Measurements from ENCODE around the gene SPRR2E.
"Not testable (repeated sequence)": the region's sequence is repeated elsewhere in the genome, so short reads cannot be mapped to it uniquely, and the experiment has no call there.

SPRR2E gene

DNA sequence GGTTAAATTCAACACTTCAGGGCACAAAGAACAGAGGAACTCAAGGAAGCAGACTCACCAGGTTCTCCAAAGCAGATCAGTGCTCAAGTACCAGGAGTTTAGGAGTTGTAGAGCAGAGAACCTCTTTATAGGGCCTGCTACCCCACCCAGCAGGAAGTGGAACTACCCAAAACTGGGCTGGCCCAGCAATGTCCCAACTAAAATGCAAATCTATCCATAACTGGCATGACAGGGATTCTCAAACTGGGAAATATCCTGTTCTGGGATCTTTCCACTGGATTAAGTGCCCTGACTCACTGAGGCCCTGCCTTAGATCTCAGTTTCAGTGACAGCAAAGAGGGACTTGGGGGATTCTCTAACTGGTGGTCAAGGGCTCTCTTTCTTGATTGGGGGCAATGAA is at the start of gene SPRR2E:
TSS of gene SPRR2E (minus strand) at position 101 of the 400 bp plus-strand sequence. CDS start 775 bp downstream, outside the sequence.
- TF ChIP-seq, protein P1, sequence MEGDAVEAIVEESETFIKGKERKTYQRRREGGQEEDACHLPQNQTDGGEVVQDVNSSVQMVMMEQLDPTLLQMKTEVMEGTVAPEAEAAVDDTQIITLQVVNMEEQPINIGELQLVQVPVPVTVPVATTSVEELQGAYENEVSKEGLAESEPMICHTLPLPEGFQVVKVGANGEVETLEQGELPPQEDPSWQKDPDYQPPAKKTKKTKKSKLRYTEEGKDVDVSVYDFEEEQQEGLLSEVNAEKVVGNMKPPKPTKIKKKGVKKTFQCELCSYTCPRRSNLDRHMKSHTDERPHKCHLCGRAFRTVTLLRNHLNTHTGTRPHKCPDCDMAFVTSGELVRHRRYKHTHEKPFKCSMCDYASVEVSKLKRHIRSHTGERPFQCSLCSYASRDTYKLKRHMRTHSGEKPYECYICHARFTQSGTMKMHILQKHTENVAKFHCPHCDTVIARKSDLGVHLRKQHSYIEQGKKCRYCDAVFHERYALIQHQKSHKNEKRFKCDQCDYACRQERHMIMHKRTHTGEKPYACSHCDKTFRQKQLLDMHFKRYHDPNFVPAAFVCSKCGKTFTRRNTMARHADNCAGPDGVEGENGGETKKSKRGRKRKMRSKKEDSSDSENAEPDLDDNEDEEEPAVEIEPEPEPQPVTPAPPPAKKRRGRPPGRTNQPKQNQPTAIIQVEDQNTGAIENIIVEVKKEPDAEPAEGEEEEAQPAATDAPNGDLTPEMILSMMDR (IDR thresholded peaks at IDR 0.05; ENCODE audit: low read depth, low read length, missing control alignments) = no peak
- no peak for DNase-seq (ENCODE audit: low read depth)
- in situ Hi-C loops (cut with HindIII; ENCODE audit: low sequenced_read_pairs) = no loop called here
- no peak within 1 kb of the TSS for H3K4me3 ChIP-seq (ENCODE audit: low read depth, low read length)

DNA sequence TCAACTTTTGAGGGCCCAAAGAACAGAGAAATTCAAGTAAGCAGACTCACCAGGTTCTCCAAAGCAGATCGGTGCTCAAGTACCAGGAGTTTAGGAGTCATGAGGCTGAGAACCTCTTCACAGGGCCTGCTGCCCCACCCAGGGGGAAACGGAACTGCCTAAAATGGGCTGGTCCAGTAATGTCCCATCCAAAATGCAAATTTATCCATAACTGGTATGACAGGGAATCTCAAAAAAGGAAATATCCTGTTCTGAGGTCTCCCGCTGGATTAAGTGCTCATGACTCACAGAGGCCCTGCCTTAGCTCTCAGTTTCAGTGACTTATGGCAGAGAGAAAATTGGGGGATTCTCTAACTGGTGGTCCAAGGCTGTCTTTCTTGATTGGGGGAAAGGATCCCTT is 47.1 kb upstream of the SPRR2E start:
- no peak for DNase-seq (ENCODE audit: low read depth)
- TF ChIP-seq, protein P1 (IDR thresholded peaks at IDR 0.05; ENCODE audit: low read depth, low read length, missing control alignments) = no peak
- in situ Hi-C loops (cut with HindIII; ENCODE audit: low sequenced_read_pairs) = no loop called here
- no peak overlapping the region for H3K4me3 ChIP-seq (ENCODE audit: low read depth, low read length)

DNA sequence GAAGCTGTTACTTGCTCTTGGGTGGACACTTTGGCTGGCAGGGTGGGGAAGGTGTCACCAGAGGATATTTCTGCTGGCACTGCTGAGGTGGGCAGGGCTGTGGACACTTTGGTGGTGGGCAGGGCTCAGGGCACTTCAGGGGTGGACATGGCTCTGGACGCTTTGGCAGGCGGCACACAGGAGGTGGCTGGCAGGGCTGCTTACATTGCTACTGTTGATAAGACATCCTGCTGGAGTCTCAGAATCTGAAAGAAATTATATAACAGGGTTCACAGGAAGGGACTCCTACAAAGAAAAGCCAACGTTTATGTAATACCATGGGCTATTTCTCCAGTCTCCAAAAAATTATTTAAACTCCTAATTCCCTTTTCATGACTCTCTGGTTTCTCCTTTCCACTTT is 46.2 kb upstream of the SPRR2E start:
- H3K4me3 ChIP-seq (ENCODE audit: low read depth, low read length) = no peak overlapping the region
- TF ChIP-seq, protein P1 (IDR thresholded peaks at IDR 0.05; ENCODE audit: low read depth, low read length, missing control alignments) = no peak
- in situ Hi-C loops (cut with HindIII; ENCODE audit: low sequenced_read_pairs) = no loop called here
- no peak for DNase-seq (ENCODE audit: low read depth)

DNA sequence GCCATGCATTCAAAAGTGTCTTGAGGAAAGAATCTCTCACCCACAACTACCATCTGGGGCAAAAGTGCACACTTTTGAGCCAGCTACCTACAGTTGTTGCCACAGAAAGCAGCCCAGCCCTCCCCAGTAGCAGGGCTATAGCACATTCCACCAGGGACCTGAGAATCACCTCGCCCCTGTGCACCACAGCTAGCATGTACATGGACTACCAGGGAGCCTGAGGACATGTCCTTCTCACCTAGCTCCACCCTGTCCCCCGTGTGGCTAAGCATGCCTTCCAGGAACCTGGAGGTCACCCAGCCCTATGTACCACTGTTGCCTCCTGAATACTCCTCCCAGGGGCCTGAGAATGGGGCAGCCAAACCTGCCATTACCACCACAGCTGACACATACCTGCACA is 39.4 kb upstream of the SPRR2E start:
- TF ChIP-seq, protein P1 (IDR thresholded peaks at IDR 0.05; ENCODE audit: low read depth, low read length, missing control alignments) = no peak
- no peak overlapping the region for H3K4me3 ChIP-seq (ENCODE audit: low read depth, low read length)
- no peak for DNase-seq (ENCODE audit: low read depth)
- in situ Hi-C loops (cut with HindIII; ENCODE audit: low sequenced_read_pairs) = no loop called here

DNA sequence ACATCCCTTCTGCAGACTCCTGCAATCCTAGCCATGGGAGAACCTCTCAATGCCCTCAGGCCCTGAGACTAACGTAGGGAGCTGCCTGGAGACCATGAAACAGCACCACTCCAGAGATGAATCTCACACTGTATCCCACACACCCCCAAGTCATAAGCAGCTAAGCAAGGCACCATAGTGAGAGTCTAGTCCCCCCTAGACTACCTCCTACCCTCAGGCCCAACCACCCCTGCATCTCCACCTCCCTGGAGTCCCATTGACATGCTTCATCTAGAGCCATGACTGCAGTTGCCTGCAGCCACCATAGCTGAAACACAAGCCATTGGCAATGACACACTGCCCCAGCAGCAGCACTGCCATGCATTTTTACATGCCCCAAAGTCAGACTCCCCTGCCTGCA is 38.9 kb upstream of the SPRR2E start:
- in situ Hi-C loops (cut with HindIII; ENCODE audit: low sequenced_read_pairs) = no loop called here
- no peak for DNase-seq (ENCODE audit: low read depth)
- H3K4me3 ChIP-seq (ENCODE audit: low read depth, low read length) = no peak overlapping the region
- TF ChIP-seq, protein P1 (IDR thresholded peaks at IDR 0.05; ENCODE audit: low read depth, low read length, missing control alignments) = no peak

DNA sequence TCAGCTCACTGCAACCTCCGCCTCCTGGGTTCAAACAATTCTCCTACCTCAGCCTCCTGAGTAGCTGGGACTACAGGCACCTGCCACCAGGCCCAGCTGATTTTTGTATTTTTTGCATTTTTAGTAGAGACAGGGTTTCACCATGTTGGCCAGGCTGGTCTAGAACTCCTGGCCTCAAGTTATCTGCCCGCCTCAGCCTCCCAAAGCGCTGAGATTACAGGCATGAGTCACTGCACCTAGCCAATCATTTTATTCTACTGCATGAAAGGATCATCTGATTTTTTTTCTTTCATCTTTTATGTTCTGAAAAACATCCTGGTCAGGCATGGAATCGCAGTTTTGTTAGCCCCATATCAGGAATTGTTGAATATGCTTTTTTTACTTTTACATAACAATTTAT is 34.4 kb upstream of the SPRR2E start:
- H3K4me3 ChIP-seq (ENCODE audit: low read depth, low read length); DNase-seq (ENCODE audit: low read depth); in situ Hi-C loops (cut with HindIII; ENCODE audit: low sequenced_read_pairs): not testable (repeated sequence)

DNA sequence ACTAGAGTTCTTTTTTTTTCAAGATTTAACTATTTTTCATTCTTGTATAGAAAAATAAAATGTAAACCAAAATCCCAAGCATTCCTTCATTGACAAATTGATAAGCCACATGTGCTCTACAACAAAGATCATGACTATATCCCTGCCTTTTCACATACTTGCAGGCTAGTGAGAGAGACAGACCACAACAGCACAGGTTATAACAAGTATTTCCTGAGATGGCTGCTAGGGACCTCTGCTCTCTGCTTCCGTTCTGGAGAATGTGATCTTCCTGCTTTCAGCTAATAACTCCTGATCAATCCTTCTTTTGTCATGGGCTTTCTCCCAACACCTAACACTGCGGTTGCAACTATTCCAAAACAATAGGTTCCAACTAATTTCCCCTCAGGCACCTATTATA is 33.0 kb upstream of the SPRR2E start:
- no peak for DNase-seq (ENCODE audit: low read depth)
- H3K4me3 ChIP-seq (ENCODE audit: low read depth, low read length) = no peak overlapping the region
- TF ChIP-seq, protein P1 (IDR thresholded peaks at IDR 0.05; ENCODE audit: low read depth, low read length, missing control alignments) = no peak
- in situ Hi-C loops (cut with HindIII; ENCODE audit: low sequenced_read_pairs) = no loop called here

Measured in astrocyte of the cerebellum (primary cell).